Dermis microvascular lymphatic vessel endothelial cell (primary cell): ENCODE measurements around the gene ARID4B. TPM values are rescaled to one million over a fixed set of nuclear protein-coding genes. Genes with fewer than 3 reads are reported as not detected.
A peak's percentile ranks its signal among the peaks of the same experiment; 100 is the strongest.
"Not testable (repeated sequence)": the region's sequence is repeated elsewhere in the genome, so short reads cannot be mapped to it uniquely, and the experiment has no call there.

Experiments used
- DNase-seq, 2 donors: peaks; one replicate each; pipeline versions ENCODE4 v3.0.0 to v3.0.0-alpha.2; 2010; ENCODE audit warnings: low read depth in 2 of 2
- total RNA-seq: library from RNA; depleted of rRNA; stranded (reverse); fragments of >200 nt; gene quantifications from 2 replicates; pipeline ENCODE4 v1.2.1, GENCODE V29; 2014

ARID4B gene
- total RNA-seq, 1 donor from 2014 or later = 29.8 TPM

- DNase-seq = peak; percentile 100
These were observed 526 bp upstream of the ARID4B start, which contains the start of gene GGPS1 for GRCh38 chr1:235328271-235329138. GGPS1 (plus strand) TSS chr1:235328570; CDS start chr1:235335265, 6,695 bp downstream.

- DNase-seq = peak; percentile 59 to 80
These were observed 1.0 kb downstream of the ARID4B start for GRCh38 chr1:235326719-235327558.

GRCh38 chr1:235325854-235326253 lies 2.1 kb downstream of the ARID4B start:
- DNase-seq = no peak

- DNase-seq = no peak
These were observed 2.8 kb downstream of the ARID4B start for GRCh38 chr1:235325139-235325538.

- no peak for DNase-seq
These were observed 3.7 kb downstream of the ARID4B start for GRCh38 chr1:235324296-235324695.

- DNase-seq = no peak
These were observed 7.3 kb downstream of the ARID4B start for GRCh38 chr1:235320521-235321179.

- DNase-seq = no peak
These were observed 8.7 kb downstream of the ARID4B start for GRCh38 chr1:235319255-235319654.

GRCh38 chr1:235317168-235317567 lies 10.8 kb downstream of the ARID4B start:
- peak in 1 of 2 donors; percentile 27 for DNase-seq

- DNase-seq = no peak
These were observed 12.2 kb downstream of the ARID4B start for GRCh38 chr1:235315735-235316134.

- no peak for DNase-seq
These were observed 12.8 kb downstream of the ARID4B start for GRCh38 chr1:235315173-235315572.

GRCh38 chr1:235313931-235314678 lies 13.9 kb downstream of the ARID4B start:
- no peak for DNase-seq

- DNase-seq = no peak
These were observed 14.7 kb downstream of the ARID4B start for GRCh38 chr1:235313262-235313661.

- not testable (repeated sequence) for DNase-seq
These were observed 18.8 kb downstream of the ARID4B start for GRCh38 chr1:235309206-235309605.

- no peak for DNase-seq
These were observed 20.5 kb downstream of the ARID4B start for GRCh38 chr1:235307158-235308124.

- peak in 1 of 2 donors; percentile 41 for DNase-seq
These were observed 23.2 kb downstream of the ARID4B start for GRCh38 chr1:235304549-235305451.

GRCh38 chr1:235302143-235302542 lies 25.8 kb downstream of the ARID4B start:
- no peak for DNase-seq

- no peak for DNase-seq
These were observed 28.7 kb downstream of the ARID4B start for GRCh38 chr1:235299169-235299858.

- no peak for DNase-seq
These were observed 29.2 kb downstream of the ARID4B start for GRCh38 chr1:235298758-235299157.
